ENCODE measurements around the gene SLC10A4.

- TF ChIP-seq CTCF (IDR thresholded peaks at IDR 0.05), result no peak
- no peak for TF ChIP-seq ZFX (IDR thresholded peaks at IDR 0.05; ENCODE audit: borderline replicate concordance)
These were observed 10.3 kb upstream of the SLC10A4 start for GRCh38 chr4:48472794-48473193.
